PFSK-1 (cell line): ENCODE data around the gene CORO2B.

Experiments used
- TAF1 ChIP-seq: IDR thresholded peaks from 2 replicates; pipeline ENCODE4 v1.6.1; 2012; ENCODE audit warnings: low read length, control low read depth, borderline replicate concordance; ENCODE audit not compliant: insufficient read depth
- TF ChIP-seq, protein P1 (sequence below), 2 experiments: IDR thresholded peaks; 2 replicates each; pipeline versions ENCODE4 v1.6.1 to v1.8.0; 2011 to 2012; ENCODE audit warnings: low read depth in 2 of 2, low read length in 2 of 2, control low read depth in 1 of 2, inconsistent platforms in 1 of 2, mild to moderate bottlenecking in 1 of 2, moderate library complexity in 1 of 2; ENCODE audit not compliant: insufficient read depth in 1 of 2

DNA sequence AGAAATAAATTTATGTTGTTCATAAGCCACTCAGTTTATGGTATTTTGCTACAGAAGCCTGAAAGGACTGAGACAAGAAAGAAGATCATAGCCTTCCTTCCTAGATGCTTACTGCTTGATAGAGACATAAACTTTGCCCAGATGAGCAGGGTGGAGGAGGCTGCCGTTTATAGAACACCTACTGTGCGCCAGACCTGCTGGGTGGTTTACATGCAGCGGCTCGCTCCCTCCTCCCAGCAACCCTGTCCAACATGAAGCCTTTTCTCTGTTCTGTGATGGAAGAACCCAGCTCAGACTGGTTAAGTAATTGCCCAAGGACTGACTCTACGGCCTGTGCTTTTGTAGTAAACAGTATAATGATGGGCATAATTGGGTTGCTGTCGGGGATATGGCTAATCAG, 37.0 kb downstream of the CORO2B start:
- TF ChIP-seq, protein P1, sequence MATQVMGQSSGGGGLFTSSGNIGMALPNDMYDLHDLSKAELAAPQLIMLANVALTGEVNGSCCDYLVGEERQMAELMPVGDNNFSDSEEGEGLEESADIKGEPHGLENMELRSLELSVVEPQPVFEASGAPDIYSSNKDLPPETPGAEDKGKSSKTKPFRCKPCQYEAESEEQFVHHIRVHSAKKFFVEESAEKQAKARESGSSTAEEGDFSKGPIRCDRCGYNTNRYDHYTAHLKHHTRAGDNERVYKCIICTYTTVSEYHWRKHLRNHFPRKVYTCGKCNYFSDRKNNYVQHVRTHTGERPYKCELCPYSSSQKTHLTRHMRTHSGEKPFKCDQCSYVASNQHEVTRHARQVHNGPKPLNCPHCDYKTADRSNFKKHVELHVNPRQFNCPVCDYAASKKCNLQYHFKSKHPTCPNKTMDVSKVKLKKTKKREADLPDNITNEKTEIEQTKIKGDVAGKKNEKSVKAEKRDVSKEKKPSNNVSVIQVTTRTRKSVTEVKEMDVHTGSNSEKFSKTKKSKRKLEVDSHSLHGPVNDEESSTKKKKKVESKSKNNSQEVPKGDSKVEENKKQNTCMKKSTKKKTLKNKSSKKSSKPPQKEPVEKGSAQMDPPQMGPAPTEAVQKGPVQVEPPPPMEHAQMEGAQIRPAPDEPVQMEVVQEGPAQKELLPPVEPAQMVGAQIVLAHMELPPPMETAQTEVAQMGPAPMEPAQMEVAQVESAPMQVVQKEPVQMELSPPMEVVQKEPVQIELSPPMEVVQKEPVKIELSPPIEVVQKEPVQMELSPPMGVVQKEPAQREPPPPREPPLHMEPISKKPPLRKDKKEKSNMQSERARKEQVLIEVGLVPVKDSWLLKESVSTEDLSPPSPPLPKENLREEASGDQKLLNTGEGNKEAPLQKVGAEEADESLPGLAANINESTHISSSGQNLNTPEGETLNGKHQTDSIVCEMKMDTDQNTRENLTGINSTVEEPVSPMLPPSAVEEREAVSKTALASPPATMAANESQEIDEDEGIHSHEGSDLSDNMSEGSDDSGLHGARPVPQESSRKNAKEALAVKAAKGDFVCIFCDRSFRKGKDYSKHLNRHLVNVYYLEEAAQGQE (IDR thresholded peaks at IDR 0.05; ENCODE audit: insufficient read depth in 1 of 2, low read depth in 2 of 2, low read length in 2 of 2): no peak
- TF ChIP-seq TAF1: no peak
